ENCODE data around the gene KAZN. TPM values are rescaled to one million over a fixed set of nuclear protein-coding genes. Genes with fewer than 3 reads are reported as not detected.

KAZN gene
- total and polyA plus RNA-seq, 4 donors: 7.6 to 18.8 (median 11.2) TPM

GRCh38 chr1:14759042-14759818, 160.7 kb downstream of the KAZN start:
- Histone ChIP-seq H3K27me3 (ENCODE audit: control insufficient read depth in 3 of 3, insufficient read depth in 3 of 3, low read length in 2 of 3) (no peaks in the 10 kb centered on the region), H3K9ac (ENCODE audit: insufficient read depth in 1 of 2, low read length in 2 of 2) (no peak overlapping the region), H3K9me3 (ENCODE audit: control insufficient read depth in 4 of 4, insufficient read depth in 3 of 4, low read length in 3 of 4) (no peaks in the 10 kb centered on the region), H3K36me3 (ENCODE audit: control insufficient read depth in 4 of 4, insufficient read depth in 4 of 4, low read length in 4 of 4) (no peaks in the 10 kb centered on the region), H3K4me1 (ENCODE audit: control insufficient read depth in 5 of 5, insufficient read depth in 5 of 5, low read length in 5 of 5) (peaks cover 0 to 21% (median 5%) of the 10 kb centered on the region in 5 donors), H3K4me3 (no peak overlapping the region), H3K27ac (ENCODE audit: low read depth in 1 of 2, low read length in 1 of 2) (no peak overlapping the region)
- DNase-seq: no peak
- no peak for ATAC-seq (ENCODE audit: insufficient read depth, low FRiP score)
- WGBS, 2 donors: 72 to 77% methylated on average over 15 of the region's 15 CpGs
- no peak for TF ChIP-seq CTCF (IDR thresholded peaks at IDR 0.05; ENCODE audit: control extremely low read depth, extremely low read depth)

DNA sequence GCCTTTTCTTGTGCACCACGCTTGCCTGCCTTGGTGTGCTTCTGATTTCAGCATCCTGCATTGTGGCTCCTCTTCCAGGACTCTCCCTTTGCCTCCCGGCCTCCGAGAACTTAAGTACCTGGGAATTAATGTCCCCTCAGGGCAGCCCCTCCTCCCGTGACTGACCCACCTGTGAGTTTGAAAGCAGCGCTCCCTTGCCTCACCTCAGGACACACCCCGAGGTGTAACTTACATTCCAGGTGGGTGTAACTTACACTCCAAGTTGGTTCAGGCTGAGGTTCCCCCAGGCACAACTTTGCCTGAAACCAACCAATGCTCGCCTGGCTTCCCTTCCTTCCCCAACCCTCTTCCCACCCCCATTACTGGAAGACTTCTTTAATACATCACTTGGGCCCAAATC, 161.4 kb downstream of the KAZN start:
- Histone ChIP-seq H3K27me3 (ENCODE audit: control insufficient read depth in 3 of 3, insufficient read depth in 3 of 3, low read length in 2 of 3) (no peaks in the 10 kb centered on the region), H3K4me3 (no peak overlapping the region), H3K36me3 (ENCODE audit: control insufficient read depth in 4 of 4, insufficient read depth in 4 of 4, low read length in 4 of 4) (no peaks in the 10 kb centered on the region), H3K27ac (ENCODE audit: low read depth in 1 of 2, low read length in 1 of 2) (no peak overlapping the region), H3K4me1 (ENCODE audit: control insufficient read depth in 5 of 5, insufficient read depth in 5 of 5, low read length in 5 of 5) (peaks cover 0 to 21% (median 5%) of the 10 kb centered on the region in 5 donors), H3K9me3 (ENCODE audit: control insufficient read depth in 4 of 4, insufficient read depth in 3 of 4, low read length in 3 of 4) (no peaks in the 10 kb centered on the region), H3K9ac (ENCODE audit: insufficient read depth in 1 of 2, low read length in 2 of 2) (no peak overlapping the region)
- no peak for TF ChIP-seq CTCF (IDR thresholded peaks at IDR 0.05; ENCODE audit: control extremely low read depth, extremely low read depth)
- 84 to 91% methylated on average over 7 of the region's 7 CpGs for WGBS, 2 donors
- DNase-seq: no peak
- no peak for ATAC-seq (ENCODE audit: insufficient read depth, low FRiP score)

DNA sequence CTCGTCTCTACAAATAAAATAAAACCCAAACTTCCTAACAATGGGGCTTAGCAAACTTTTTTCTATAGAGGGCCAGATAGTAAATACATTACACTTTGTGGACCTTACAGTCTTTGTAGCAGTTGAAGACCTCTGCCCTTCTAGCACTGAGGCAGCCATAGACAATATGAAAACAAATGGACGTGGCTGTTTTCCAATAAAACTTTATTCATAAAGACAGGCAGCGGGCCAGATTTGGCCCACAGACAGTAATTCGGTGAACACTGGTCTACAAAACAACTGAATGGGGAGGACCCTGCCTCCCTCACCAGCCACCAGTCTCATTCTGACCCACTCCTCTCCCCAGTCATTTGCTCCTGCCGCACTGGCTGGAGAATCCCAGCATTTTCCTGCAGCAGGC, 162.3 kb downstream of the KAZN start:
- TF ChIP-seq CTCF (IDR thresholded peaks at IDR 0.05; ENCODE audit: control extremely low read depth, extremely low read depth): no peak
- 91 to 92% methylated on average over 5 of the region's 5 CpGs for WGBS, 2 donors
- peaks cover 0 to 16% (median 5%) of the 10 kb centered on the region in 5 donors for H3K4me1 ChIP-seq (ENCODE audit: control insufficient read depth in 5 of 5, insufficient read depth in 5 of 5, low read length in 5 of 5)

More for the DNA sequence above, 162.3 kb downstream of the KAZN start:
- DNase-seq (no peak), ATAC-seq (ENCODE audit: insufficient read depth, low FRiP score) (no peak)
- no peak overlapping the region for H3K27ac ChIP-seq (ENCODE audit: low read depth in 1 of 2, low read length in 1 of 2)
- no peaks in the 10 kb centered on the region for H3K9me3 ChIP-seq (ENCODE audit: control insufficient read depth in 4 of 4, insufficient read depth in 3 of 4, low read length in 3 of 4)
- H3K36me3 ChIP-seq (ENCODE audit: control insufficient read depth in 4 of 4, insufficient read depth in 4 of 4, low read length in 4 of 4): peaks cover 0 to 3% (median 0%) of the 10 kb centered on the region in 4 donors
- H3K9ac ChIP-seq (ENCODE audit: insufficient read depth in 1 of 2, low read length in 2 of 2): no peak overlapping the region
- H3K4me3 ChIP-seq: no peak overlapping the region
- H3K27me3 ChIP-seq (ENCODE audit: control insufficient read depth in 3 of 3, insufficient read depth in 3 of 3, low read length in 2 of 3): no peaks in the 10 kb centered on the region

Measured in lung (tissue), 12 donors.